PFSK-1 (cell line): Measurements from ENCODE around the gene COL4A2.

Experiments
- FOXP2 ChIP-seq: optimal IDR thresholded peaks from 2 replicates; pipeline ENCODE3; 2011; ENCODE audit warnings: borderline replicate concordance, control low read depth, inconsistent platforms; ENCODE audit not compliant: insufficient read depth; ENCODE audit errors: extremely low read length, extremely low read depth
- POLR2AphosphoS5 ChIP-seq: IDR thresholded peaks from 2 replicates; pipeline ENCODE4 v1.6.1; 2012; ENCODE audit warnings: low read depth, mild to moderate bottlenecking, control low read depth, low read length, moderate library complexity
- SIN3A ChIP-seq: IDR thresholded peaks from 2 replicates; pipeline ENCODE4 v1.6.1; 2012; ENCODE audit warnings: mild to moderate bottlenecking, low read length, moderate library complexity, borderline replicate concordance; ENCODE audit not compliant: insufficient read depth
- TAF1 ChIP-seq: IDR thresholded peaks from 2 replicates; pipeline ENCODE4 v1.6.1; 2012; ENCODE audit warnings: low read length, control low read depth, borderline replicate concordance; ENCODE audit not compliant: insufficient read depth
- TF ChIP-seq, protein P1 (sequence below), 2 experiments: IDR thresholded peaks; 2 replicates each; pipeline versions ENCODE4 v1.6.1 to v1.8.0; 2011 to 2012; ENCODE audit warnings: low read depth in 2 of 2, low read length in 2 of 2, control low read depth in 1 of 2, inconsistent platforms in 1 of 2, mild to moderate bottlenecking in 1 of 2, moderate library complexity in 1 of 2; ENCODE audit not compliant: insufficient read depth in 1 of 2

Gene COL4A2

DNA sequence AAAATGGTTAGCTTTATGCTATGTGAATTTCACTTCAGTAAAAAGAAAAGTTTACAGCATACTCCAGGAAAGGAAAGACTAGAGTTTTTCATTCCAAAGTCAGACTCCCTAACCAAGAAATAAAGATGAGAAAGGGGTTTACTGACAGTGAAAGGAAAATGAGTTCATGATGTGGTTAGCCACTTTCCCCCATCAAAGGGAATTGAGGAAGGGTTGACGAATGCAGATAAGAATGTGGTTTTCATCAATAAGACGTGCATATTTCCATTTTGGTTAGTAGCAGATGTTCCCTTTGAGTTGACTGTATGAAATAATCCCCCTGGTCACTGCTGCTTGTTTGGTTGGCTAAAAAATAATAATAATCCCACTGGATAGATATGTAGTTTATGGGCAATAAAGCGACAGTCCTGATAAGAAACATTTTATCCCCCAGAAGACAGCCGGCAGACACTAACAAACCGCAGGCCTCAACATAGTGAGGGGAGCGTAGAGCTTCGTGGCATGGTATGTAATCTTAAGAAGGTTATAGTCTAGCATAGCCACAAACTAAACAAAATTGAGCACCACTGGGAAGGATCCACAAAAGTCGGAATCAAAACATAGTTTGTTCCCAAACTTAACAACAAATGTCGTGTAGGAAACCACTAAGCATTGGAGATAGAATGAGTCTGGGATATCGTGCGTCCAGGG lies 114.8 kb downstream of the COL4A2 start:
- TF ChIP-seq FOXP2 = no peak
- TF ChIP-seq, protein P1, sequence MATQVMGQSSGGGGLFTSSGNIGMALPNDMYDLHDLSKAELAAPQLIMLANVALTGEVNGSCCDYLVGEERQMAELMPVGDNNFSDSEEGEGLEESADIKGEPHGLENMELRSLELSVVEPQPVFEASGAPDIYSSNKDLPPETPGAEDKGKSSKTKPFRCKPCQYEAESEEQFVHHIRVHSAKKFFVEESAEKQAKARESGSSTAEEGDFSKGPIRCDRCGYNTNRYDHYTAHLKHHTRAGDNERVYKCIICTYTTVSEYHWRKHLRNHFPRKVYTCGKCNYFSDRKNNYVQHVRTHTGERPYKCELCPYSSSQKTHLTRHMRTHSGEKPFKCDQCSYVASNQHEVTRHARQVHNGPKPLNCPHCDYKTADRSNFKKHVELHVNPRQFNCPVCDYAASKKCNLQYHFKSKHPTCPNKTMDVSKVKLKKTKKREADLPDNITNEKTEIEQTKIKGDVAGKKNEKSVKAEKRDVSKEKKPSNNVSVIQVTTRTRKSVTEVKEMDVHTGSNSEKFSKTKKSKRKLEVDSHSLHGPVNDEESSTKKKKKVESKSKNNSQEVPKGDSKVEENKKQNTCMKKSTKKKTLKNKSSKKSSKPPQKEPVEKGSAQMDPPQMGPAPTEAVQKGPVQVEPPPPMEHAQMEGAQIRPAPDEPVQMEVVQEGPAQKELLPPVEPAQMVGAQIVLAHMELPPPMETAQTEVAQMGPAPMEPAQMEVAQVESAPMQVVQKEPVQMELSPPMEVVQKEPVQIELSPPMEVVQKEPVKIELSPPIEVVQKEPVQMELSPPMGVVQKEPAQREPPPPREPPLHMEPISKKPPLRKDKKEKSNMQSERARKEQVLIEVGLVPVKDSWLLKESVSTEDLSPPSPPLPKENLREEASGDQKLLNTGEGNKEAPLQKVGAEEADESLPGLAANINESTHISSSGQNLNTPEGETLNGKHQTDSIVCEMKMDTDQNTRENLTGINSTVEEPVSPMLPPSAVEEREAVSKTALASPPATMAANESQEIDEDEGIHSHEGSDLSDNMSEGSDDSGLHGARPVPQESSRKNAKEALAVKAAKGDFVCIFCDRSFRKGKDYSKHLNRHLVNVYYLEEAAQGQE (IDR thresholded peaks at IDR 0.05; ENCODE audit: insufficient read depth in 1 of 2, low read depth in 2 of 2, low read length in 2 of 2) = no peak
- no peak for TF ChIP-seq TAF1
- no peak for TF ChIP-seq SIN3A
- no peak for TF ChIP-seq POLR2AphosphoS5

- TF ChIP-seq TAF1 (no peak), FOXP2 (no peak), SIN3A (no peak), POLR2AphosphoS5 (no peak)
- TF ChIP-seq, protein P1 (IDR thresholded peaks at IDR 0.05; ENCODE audit: insufficient read depth in 1 of 2, low read depth in 2 of 2, low read length in 2 of 2) = no peak
These were observed 116.0 kb downstream of the COL4A2 start for GRCh38 chr13:110422913-110423688.

- TF ChIP-seq TAF1 (no peak), FOXP2 (no peak), POLR2AphosphoS5 (no peak)
These were observed 116.7 kb downstream of the COL4A2 start for GRCh38 chr13:110423689-110424302.

DNA sequence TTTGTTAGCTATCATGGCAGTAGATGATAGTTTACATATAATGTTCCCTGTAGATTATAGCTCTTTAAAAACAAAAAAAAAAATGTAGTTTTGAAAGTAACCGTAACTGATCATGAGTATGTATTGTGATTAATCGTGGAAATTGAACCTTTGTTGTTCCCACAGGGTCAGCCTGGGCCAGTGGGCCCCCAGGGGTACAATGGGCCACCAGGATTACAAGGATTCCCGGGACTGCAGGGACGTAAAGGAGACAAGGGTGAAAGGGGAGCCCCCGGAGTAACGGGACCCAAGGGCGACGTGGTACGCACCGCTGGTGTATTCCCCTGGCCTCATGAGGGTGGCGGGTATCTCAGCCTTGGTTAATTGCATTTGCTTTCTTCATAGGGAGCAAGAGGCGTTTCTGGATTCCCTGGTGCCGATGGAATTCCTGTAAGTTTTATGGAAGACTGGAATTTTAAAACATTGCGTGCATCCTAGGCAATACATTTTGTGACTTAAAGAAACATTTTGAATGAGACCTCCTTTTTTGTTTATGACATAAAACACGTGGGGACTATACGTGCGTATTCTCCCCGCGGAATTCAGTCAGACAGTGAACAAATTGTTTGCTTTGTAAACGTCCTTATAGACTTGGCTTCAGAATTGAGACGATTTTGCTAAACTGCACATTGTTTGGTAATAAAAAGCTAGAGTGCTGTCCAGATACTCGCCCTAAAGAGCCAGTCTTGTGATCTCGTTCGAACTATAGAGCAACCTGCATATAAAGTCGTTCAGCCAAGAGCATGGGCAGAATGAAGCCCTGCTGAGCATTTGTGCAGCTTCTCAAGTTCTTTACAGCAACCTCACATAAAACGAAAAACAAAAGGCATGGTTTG lies 117.7 kb downstream of the COL4A2 start:
- TF ChIP-seq POLR2AphosphoS5 = no peak
- TF ChIP-seq, protein P1 (IDR thresholded peaks at IDR 0.05; ENCODE audit: insufficient read depth in 1 of 2, low read depth in 2 of 2, low read length in 2 of 2) = no peak
- TF ChIP-seq TAF1 = no peak
- TF ChIP-seq SIN3A = no peak
- TF ChIP-seq FOXP2 = no peak

GRCh38 chr13:110425444-110425780 lies 118.3 kb downstream of the COL4A2 start:
- TF ChIP-seq SIN3A (no peak), TAF1 (no peak), POLR2AphosphoS5 (no peak), FOXP2 (no peak)
- TF ChIP-seq, protein P1 (IDR thresholded peaks at IDR 0.05; ENCODE audit: insufficient read depth in 1 of 2, low read depth in 2 of 2, low read length in 2 of 2) = no peak
